NCI-H1092 treated with DMSO at 0.1 percent for 48 hours (cell line): ENCODE results near the gene CLSTN1.
A peak's percentile ranks its signal among the peaks of the same experiment; 100 is the strongest.

Experiments used
- DNase-seq: peaks from one replicate; lab custom pipeline; 2025; lab: John Stamatoyannopoulos, UW

CLSTN1 gene

DNA sequence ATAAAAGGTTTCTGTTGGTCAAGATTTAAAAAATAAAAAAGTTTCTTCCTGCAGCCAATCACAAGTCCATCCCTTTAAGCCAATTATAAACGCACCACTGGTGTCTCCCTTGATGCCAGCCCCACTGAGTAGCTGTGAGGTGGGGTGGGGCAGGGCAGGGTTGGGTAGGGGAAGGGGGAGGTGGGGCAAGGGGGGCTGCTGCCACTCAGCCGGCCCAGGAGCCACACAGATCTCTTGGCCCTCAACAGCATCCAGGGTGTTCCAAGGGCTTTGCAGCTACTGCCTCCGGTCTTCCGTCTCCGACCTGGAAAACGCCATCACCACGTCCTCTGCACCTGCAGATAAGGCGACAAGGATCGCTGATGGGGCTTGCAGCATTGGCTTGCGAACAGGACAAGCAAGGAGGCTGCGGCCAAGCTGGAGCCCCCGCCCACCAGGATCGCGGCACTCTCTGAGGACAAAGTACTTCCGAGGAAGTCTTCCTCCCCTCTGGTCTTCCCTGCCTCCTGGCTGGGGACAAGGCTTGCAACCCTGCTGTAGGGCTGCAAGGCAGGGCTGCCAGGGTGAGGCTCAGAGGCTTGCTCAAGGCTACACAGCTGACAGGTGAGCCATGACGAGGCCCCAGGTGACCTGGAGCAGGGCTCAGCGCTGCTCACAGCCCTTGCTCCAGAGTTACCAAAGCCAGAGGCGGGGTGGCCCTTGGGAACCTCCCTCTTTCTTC is 26.8 kb upstream of the CLSTN1 start:
- no peak for DNase-seq

DNA sequence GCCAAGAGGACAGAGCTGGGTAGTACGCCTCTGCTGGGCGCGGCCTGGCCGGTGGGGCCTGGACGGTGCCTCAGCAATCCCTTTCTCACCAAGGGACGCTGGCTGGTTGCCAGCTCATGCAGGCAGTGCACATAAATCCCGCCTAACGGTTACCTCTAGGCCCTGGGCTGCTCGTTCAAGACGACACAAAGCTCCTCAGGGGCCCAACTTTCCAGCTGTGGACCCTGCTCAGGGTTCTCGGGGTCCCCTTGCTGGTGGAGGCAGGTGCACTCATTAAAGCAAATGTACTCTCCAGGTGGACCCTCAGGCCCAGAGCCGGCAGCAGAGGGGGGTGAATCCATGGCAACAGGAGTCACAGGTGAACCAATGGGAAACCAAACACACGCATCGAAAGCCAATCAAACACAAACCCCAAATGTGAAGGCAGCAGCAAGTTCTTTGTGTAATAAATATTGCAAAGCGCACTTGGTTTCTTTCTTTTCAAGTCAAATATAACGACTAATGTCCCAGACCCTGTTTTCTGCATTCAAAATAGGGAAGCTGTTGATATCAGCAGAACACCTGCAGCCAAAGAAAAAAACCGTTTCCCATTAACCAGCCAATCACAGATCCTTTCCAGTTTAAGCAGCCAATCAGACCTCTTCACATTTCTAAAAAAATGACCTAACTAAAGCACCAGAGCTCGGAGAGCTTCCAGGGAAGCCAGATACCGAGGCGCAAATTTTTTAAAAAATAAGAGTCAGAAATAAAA is 26.1 kb upstream of the CLSTN1 start:
- DNase-seq: no peak

DNA sequence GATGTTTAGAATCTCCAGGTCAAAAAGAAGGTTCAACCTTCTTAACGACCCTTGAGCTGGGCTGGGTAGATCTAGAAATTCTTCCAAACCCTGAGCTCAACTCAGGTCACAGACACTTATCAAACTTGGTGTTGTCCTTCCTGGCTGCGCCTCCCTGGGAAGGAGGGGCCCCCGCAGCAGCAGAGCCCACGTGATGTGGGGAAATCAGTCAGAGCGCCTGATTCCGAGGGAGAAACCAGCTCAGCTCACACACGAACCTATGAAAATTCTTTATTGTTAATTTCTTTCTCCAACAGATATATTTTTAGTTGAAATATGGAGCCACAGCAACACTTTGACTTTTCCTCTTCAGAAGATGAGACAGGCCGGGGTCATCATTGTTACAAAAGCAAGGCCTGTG is 24.3 kb upstream of the CLSTN1 start:
- DNase-seq: no peak

DNA sequence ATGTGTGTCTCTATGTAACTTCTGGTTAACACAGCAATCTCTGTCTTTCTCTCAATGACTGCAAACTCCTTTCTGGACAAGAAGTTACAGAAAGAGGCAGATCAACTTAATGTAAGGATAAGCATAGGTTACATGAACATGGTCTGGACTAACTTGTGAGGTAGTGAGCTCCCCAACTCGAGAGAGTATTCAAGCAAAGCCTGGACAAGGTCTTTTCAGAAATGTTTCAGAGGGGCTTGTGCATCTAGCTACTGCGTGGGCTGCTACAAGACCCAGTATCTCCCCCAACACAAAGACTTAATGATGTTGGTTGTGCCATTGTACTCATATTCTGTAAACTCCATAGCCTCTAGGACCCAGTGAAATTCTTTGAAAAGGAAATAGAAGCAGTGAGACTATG is 23.5 kb upstream of the CLSTN1 start:
- no peak for DNase-seq

DNA sequence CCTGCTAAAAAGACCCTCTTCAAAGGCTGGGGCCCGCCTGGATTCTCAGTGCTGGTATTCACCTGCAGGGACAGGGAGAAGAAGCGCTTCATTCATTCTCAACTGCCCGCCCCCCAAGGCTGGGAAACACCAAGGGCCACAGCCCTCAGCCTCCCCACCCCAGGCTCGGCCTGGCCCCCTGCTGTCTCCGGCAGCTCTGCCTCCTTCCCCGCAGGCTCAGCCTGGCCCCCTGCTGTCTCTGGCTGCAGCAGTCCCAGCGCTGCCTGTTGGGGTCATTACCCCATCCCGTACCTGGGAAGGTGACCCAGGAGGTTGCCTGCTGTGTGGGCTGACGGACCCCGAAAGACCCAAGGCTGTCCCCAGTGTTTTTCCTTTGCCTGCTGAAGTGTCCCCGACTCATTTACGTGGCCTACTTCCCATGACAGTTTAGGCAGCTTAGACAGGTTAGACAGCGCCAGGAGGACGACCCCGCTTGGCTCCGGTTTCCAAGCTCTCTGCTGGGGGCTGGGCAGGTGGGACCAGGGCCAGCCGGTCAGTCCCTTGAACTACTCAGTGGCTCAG is 22.9 kb upstream of the CLSTN1 start:
- DNase-seq: no peak

DNA sequence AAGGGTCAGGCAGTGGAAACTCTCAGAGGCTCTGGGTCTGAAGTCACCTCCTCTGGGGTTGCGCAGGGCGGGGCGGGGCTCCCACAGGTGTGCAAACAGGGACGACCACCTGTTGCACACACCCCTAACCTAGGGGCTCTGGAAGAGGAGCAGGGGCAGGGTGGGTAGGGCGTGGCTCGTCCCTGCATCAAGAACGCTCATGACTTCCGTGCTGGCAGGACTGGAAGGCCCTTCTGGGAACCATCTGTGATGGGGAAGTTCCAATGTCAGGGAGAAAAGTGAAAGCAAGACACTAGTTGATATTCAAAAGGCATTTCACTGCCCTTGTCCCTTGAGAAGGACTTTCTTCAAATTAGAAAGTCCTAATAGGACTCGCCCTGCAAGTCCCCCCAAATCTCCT is 22.1 kb upstream of the CLSTN1 start:
- no peak for DNase-seq

DNA sequence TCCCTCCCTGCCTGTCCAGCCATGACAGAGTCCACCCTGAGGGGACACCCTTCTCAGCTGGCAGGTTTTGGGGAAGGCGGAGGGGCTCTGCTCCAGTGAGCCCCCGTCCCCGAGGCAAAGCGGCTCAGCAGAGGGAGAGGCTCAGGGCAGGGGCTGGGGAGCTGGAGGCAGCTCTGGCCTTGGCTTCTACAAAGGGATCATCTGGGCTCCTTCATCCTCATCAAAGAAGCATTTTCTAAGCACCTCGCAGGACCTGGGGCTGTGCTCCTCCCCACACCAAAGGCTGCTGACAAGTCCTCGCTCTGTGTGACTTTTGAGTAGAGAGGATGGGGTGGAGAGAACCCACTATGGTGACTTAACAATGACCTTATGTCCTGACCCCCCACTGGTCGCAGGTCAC is 21.0 kb upstream of the CLSTN1 start:
- DNase-seq: no peak

DNA sequence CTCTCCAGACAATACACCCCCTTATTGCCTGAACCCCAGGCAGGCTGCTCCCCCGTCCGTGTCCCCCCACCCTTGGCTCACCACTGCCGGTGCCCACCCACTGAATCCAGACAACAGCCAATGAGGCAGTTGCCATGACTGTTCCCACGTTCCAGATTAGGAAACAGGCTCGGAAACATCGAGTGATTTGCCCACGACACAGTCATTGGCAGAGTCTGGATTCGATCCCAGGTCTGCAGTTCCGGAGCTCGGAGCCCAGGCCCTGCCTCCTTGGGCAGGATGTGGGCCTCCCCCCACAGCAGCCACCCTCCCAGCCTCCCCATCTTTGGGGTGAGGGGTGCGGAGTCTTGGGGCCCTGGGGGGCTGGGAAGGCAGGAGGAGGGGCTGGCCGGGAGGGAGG is 20.3 kb upstream of the CLSTN1 start:
- no peak for DNase-seq

DNA sequence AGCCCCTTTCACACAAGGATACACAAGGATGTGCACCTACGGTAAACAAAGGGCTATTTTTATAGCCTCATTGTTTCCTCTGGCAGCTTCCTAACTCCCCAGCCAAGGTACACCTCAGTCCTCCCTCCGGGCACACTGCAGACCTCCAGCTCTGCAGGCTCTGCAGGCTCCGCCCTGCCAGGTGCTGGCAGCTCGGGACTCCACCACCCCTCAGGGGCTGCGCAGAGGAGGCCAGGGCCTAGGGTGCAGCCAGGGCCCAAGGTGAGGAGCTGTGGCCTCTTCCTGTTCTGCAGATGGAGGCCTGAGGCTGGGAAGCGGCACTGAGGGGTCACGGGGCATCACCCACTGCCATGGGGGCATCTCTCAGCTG is 19.8 kb upstream of the CLSTN1 start:
- DNase-seq: peak; percentile 70

DNA sequence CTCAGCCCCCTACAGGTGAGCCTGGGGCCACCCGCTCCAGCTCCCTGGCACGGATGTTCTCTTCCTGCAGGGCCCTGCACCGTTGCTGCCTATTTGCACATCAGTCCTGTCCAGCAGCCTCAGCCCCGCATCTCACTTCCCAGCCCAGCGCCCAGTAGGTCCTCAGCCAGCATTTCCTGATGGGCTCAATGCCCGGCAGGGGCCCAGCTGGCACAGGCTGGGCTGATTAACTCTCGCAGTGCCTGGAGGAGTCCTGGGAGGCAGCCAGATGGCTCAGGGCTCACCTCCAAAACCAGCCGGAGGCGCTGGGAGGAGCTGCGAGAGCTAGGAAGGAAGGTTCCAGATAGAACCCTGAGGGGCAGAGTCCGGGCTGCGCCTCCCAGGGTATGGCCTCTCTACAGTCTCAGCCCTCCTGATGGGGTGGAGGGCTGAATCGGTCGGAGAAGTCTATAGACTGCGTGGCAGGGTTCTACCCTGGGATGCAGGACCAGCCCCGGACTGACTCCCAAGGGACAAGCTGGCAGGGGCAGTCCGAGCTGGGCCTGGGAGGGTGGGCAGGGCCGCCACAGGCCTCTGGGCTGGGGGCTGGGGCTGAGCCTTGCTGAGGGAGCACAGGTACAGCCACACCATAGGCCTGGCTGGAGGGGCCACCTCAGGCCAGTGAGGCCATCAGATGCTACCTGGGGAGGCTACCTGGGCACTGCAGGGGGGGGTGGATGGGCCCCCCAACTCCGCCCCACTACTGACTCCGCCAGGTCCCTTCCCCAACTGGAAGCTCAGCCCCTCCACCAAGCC is 19.2 kb upstream of the CLSTN1 start:
- peak; percentile 66 for DNase-seq

DNA sequence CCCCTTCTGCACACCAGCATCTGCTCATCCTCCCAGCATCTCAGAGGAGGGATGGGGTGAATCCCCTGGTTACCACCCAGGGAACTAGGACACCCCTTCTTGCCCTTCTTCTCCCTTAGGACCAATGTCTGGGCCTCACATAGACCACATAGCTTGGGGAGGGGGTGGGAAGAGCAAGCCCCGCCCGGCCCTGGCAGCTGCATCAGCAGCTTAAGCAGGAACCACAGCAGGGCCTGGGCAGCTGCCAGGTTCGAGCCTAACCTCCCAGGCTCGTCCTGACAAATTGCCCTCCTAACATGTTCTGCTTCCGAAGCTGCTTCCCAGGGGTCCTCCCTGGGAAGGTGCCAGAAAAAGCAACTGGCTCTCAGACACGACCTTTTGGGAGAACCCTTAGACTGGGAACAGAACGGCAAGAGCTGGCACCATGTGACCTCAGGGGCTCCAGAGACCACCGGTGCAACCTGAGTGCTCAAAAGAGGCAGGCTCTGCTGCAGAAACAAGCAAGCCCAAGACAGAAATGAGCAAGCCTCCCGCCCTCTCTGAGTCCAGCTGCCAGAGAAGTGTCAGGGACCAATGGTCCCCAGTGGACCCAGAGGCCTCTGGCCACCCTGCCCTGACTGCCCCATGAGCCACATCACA is 18.4 kb upstream of the CLSTN1 start:
- peak; percentile 60 for DNase-seq

DNA sequence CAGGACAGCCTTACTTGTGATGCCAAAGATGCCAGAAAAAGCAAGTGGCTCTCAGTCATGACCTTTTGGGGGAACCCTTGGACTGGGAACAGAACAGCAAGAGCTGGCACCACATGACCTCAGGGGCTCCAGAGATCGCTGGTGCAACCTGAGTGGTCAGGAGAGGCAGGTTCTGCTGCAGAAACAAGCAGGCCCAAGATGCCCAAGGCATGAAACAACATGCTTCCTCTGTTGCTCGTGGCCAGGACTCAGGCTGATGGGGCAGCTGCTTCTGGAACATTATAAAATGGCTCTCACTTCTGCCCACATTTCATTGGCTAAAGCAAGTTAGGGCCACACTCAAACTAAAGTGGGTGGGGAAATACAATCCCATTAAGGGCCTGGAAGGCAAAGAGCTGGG is 17.7 kb upstream of the CLSTN1 start:
- DNase-seq: no peak

DNA sequence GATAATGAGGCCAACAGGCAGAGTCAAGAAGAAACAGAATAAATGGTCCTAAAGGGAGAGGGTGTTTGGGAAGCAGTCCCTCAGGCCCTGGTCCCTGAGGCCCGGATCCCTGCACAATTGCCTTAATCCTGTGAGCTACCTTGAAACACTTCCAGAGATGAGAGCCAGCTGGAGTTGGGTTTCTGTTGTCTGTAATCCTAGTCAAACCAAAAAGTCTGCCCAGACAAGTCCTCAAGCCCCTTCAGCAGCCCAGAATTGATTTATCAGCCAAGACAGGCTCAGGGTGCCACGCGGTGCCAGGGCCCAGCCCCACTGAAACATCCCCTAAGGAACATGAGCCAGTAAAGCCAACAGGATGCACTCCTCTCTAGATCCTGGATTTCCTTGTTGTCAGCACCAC is 16.4 kb upstream of the CLSTN1 start:
- DNase-seq: peak; percentile 33

DNA sequence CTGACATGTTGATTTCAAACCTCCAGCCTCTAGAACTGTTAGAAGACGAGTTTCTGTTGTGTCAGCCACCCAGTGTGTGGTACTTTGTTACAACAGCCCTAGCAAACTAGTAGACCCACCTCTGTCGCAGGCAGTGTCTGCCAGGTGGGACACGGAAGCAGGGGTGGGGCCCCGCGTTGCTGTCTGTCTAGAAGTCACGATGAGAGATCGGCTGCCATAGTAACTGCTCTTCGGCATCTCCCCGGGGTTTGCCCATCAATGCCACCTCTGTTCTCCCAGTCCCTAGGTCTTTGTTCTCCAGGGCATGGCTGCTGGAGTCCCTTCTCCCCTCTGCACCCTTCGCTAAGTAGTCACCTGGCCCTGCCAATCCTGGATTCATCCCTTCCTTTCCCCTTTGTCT is 15.2 kb upstream of the CLSTN1 start:
- no peak for DNase-seq

DNA sequence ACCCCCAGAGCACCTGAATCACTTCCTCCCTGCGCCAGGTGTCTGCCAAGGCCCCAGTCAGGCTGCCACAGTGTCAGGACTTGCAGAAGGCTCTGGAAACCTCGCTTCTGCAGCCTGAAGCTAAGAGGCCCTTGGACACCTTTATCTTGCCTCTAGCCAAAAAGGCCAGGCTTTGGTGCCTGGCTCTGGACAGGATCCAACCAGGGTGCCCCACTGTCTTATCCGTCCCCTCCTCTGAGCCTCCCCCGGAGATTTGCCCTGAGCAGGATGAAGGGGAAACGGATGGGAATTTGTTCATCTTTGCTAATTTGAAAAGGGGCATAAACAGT is 12.8 kb upstream of the CLSTN1 start:
- DNase-seq: no peak

DNA sequence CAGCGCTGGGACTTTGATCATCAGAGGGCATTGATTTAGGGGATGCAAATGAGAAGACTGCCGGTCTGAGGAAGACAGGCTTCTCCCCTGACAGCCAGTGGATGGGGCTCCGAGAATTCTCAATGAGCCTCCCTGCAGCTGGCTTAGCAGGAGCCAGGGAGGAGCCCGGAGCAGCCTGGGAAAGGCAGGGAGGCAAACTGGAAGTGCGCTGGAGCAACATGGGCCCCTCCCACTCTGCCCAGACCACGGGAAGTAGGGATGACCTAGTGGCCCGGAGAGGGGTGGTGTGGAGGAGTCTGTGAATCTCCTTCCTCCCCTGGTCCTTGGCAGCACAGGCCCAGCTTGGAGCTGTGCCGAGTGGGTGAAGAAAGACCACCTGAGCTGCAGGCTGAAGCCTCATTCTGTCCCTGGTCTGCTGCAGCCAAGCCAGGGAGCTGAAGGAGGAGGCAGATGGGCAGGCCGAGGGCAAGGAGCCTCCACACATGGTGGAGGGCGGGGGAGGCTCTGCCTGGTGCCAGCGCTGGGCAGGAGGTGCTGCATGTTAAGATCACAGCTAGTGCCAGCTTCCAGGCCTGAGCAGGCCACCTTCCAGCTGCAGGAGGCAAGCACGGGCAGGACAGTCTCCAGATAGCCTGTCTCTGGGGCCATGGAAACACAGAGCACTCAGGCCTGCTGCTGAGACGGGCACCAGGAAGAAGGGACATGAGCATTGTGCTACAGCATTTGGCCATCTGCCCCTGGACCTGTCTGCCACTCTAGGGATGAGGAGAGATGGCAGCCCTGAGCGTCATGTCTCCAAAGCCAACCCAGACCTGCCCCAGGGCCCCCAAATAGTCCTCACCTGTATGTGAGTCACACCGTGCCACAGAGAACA is 12.2 kb upstream of the CLSTN1 start:
- DNase-seq: no peak

DNA sequence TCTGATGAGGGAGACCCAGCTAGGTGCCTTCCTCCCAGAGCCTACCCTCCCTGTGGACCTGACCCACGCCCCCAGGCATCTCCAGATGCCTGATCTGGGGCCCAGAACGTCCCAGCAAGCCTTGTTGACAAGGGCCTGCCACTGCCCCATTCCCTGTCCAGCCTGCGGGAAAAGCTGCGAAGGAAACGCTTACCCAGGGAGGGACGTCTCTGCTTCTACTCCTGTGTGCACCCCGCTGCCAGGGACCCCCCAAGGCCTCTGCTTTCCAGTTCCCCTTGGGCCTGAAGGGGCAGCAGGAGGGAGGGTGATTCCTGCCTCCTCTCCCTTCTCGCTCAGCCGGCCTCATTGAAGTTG is 11.6 kb upstream of the CLSTN1 start:
- DNase-seq: no peak

DNA sequence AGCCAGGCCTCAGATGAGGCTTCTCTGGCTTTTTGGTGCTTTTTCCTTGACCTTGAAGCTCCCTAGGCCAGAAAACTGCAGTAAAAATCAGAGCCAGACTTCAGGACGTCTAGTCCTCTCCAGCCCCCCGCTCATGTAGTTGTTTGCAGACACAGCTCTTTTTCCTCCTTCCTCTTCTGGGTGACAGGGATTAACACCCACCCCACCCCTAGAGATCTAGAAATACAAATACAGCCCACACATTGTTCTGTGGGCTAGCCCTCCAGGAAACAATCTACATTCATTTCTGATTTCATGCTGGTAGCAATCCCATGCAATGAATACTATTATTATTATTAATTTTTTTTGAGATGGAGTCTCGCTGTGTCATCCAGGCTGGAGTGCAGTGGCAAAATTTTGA is 9.9 kb upstream of the CLSTN1 start:
- DNase-seq: no peak

DNA sequence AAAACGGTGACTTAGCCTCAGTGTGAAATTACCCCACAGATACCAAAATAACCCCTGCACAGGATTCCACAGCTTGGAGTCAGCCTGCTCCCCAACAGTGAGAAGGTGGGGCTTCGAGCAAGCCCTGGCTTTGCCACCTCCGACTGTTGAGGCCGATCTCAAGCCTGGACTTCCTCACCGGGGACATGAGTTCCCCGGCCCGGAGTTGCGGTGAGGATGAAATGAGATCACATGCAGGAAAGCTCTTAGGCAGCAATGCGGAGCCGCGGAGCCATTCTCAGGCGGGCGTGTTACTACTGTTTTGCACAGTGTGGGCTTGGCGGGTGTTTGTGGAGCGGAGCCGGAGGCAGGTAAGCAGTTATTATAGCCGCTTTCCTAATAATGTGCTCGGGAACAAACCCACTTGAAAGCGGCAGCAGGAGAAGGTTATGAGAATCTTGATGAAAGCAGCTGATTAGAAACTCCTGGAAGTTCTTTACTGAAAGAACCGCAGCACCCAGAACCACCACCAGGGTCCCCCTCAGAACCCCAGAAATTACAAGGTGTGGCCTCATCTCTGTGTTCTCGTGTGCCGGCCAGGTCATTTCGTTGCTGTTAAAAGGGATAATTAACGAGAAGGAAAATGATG is 3.9 kb upstream of the CLSTN1 start:
- DNase-seq: no peak

DNA sequence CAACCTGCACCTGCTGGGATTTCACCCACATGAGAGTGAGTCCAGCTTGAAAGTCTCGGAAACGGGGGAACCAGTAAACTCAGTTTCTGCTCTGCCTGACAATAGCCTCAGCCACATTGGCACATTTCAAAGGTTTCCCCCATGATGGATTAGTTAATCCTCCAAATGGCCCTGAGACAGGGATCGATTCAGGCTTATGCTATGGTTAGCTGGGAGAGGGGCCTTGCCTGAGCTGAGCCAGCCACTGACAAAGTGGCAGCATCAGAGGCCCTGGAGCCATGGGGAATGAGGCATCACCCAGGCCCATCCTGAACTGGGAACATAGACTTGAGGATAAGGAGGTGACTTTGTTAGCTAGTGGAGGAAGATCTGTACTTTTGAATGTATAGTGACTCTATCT is 2.9 kb upstream of the CLSTN1 start:
- no peak for DNase-seq

DNA sequence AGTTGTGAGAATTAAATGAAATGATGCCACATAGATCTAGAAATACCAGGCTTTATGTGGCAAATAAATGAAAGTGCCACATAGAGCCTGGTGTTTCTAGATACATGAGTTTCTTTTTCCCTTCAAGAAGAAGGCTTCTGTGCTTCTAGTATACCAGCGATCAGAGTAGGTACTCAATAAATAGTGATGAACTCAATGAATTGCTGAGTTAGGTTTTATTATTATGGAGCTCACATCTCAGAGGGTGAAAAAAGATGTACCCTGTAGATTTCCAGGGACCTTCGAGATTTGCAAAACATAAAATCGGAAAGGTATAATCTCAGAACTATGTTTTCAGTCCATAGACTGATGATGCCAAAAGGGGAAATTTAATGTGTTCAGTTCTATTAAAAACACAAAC is 2.3 kb upstream of the CLSTN1 start:
- no peak for DNase-seq
